ENCODE results near the gene NUDT4.
"Not testable (repeated sequence)": the region's sequence is repeated elsewhere in the genome, so short reads cannot be mapped to it uniquely, and the experiment has no call there.

NUDT4 gene

DNA sequence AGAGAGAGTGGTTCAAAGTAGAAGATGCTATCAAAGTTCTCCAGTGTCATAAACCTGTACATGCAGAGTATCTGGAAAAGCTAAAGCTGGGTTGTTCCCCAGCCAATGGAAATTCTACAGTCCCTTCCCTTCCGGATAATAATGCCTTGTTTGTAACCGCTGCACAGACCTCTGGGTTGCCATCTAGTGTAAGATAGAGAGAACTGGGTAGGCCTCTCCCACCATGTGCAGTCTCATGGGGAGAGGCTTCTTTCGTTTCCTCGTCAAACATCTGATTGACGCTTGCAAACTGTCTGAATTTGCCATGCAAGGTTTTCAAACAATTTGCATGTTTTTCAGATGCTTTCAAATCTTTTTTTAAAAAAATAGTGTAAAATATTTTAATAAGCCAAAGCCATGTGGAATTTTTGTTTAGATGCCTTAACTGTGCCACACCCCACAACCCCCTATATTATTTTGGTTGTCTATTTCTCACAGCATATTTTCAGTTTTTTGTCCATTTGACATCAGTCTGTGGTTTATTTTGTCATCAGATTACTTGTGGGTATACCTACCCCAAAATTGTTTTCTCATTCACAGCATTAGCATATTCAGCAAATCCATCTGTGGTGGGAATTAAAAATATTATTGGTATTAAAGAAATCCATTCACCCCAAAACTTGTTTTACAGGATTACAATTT lies 21.6 kb downstream of the NUDT4 start:
- not testable (repeated sequence) for H3K4me3 ChIP-seq; H3K9me3 ChIP-seq; DNase-seq (ENCODE audit: low spot score in 2 of 2); H3K27me3 ChIP-seq (ENCODE audit: low read depth); H3K4me1 ChIP-seq
- peaks cover 51% of the 10 kb centered on the region for H3K36me3 ChIP-seq (replicated peaks)
- in situ Hi-C loops (cut with MboI; ENCODE audit: low sequenced_read_pairs) = loop anchor here (5.0 to 10.0 kb wide), 2 partner anchors 295 to 412 kb away; no protein-coding TSS in a partner anchor

DNA sequence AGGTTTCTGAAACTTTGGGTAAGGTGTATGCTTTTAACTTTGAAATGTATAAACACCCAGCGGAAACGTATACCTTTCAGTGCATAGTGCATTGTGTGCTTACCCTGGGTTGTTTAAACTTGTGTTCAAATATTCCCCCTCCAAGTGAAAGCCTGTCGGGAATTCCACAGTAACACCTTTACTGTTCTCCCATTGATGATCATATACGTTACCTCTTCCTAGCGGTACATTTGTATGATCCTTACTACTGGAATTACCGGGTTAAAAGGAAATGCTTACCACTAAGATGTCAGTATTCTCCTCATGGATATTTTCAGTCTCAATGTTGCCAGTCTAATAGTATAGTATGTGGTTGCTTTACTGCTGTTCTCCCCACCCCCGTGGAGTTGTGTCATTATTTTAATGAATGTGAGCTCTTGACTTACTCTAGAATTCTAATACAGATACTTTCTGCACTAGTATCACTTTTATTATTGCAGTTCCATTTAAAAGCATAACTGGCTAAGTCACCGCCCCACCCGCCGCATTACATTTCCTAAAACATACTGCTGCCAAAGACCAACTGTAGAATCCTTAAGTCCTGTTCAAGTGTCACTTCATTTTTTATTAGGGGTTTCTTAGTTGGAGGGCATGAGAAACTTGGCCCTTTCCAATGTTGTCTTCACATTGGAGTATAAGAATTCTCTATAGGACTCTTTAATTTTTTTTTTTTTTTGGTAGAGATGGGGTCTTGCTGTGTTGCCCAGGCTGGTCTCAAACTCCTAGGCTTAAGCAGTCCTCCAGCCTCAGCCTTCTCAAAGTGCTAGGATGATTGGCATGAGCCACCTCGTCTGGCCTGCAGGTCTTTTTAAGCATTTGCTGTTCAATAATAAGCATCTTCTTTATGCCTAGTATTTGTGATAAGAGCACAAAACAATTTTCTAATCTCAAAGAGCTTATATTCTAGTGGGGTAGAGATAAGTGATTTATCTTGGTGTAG lies 24.9 kb downstream of the NUDT4 start:
- Histone ChIP-seq H3K4me3 (no peak overlapping the region), H3K4me1 (peaks cover 7% of the 10 kb centered on the region), H3K36me3 (replicated peaks) (peaks cover 30% of the 10 kb centered on the region), H3K27me3 (ENCODE audit: low read depth) (no peaks in the 10 kb centered on the region), H3K9me3 (no peaks in the 10 kb centered on the region)
- in situ Hi-C loops (cut with MboI; ENCODE audit: low sequenced_read_pairs) = loop anchor here (25.0 kb wide), 1 partner anchor 615 kb away; no protein-coding TSS in a partner anchor
- DNase-seq (ENCODE audit: low spot score in 2 of 2) = no peak

DNA sequence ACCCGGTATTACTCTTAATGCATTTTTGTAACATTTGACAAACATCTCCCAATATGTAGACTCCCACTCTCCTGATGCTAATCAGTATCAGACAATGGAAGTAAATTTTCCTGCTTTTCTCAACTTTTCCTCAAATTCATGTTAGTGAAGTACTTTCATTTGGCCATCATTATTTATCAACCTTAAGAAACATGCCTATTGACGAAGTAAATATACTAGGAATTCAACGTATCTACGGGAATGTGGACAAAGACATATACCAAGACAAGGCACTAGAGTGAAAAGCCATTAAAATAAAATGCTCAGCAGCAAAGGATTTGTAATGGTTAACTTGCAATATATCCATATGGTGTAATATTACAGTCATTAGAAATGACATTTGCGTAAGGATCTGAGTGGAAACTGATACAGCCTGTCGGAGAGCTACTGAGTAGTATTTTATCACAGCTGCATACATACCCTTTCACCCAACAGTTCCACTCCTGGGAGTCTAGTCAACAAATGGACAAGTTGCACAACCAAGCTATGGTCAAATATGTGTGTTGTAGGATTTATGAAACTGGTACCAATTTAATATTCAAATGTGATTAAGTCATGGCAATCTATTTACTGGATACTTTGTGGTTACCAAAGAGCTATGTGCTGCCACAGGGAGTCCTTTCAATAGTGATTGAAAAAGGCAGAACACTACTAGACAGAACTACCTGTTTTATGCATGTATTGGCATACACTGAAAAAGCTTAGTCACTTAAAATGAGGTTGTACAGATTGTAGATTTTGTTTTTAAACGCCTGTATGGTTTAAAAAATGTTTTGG lies 26.5 kb downstream of the NUDT4 start:
- in situ Hi-C loops (cut with MboI; ENCODE audit: low sequenced_read_pairs) = loop anchor here (25.0 kb wide), 1 partner anchor 617 kb away; no protein-coding TSS in a partner anchor
- Histone ChIP-seq H3K36me3 (replicated peaks) (peaks cover 29% of the 10 kb centered on the region), H3K4me1 (peaks cover 8% of the 10 kb centered on the region), H3K27me3 (ENCODE audit: low read depth) (no peaks in the 10 kb centered on the region), H3K9me3 (no peaks in the 10 kb centered on the region), H3K4me3 (no peak overlapping the region)
- no peak for DNase-seq (ENCODE audit: low spot score in 2 of 2)

DNA sequence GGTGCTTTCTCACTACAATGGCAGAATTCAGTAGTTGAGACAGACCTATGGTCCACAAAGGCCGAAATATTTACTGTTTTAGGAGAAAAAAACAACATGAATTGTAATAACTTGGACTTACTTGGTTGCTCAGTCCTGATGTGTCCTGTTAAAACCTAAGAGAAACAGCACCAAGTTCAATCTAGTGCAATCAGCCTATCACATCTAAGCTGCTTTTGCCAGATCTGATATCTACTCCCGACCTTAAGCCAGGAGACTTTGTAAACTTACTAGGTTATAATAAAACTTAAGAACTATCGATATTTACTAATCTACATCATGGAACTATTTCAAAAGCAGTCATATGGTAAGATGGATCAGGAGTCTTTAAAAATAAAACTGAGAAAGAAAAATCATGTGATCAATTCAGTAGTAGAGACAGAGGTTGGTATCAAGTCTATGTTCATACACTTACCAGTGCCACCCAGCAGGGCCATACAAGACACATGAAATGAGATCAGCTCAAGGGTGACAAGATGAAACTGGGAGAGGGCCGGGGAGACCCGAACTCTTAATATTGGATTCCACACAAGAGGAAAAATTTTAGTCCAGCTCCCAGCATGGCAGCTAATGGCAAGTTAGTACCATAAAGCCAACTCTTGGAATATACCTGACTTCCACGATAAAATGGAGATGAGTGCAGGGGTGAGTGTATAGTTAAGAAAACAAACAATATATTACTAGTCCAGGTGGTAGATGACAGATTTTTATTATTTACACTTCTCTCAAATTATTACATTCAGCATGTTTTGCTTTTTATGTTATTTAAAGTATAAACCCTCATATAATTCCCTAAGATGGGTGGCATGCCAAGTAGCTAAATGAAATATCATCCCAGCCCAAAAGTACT lies 27.5 kb downstream of the NUDT4 start:
- DNase-seq (ENCODE audit: low spot score in 2 of 2) = no peak
- peaks cover 9% of the 10 kb centered on the region for H3K4me1 ChIP-seq
- no peaks in the 10 kb centered on the region for H3K27me3 ChIP-seq (ENCODE audit: low read depth)
- H3K36me3 ChIP-seq (replicated peaks) = peaks cover 37% of the 10 kb centered on the region
- H3K4me3 ChIP-seq = no peak overlapping the region
- no peaks in the 10 kb centered on the region for H3K9me3 ChIP-seq
- in situ Hi-C loops (cut with MboI; ENCODE audit: low sequenced_read_pairs) = loop anchor here (25.0 kb wide), 1 partner anchor 618 kb away; no protein-coding TSS in a partner anchor

DNA sequence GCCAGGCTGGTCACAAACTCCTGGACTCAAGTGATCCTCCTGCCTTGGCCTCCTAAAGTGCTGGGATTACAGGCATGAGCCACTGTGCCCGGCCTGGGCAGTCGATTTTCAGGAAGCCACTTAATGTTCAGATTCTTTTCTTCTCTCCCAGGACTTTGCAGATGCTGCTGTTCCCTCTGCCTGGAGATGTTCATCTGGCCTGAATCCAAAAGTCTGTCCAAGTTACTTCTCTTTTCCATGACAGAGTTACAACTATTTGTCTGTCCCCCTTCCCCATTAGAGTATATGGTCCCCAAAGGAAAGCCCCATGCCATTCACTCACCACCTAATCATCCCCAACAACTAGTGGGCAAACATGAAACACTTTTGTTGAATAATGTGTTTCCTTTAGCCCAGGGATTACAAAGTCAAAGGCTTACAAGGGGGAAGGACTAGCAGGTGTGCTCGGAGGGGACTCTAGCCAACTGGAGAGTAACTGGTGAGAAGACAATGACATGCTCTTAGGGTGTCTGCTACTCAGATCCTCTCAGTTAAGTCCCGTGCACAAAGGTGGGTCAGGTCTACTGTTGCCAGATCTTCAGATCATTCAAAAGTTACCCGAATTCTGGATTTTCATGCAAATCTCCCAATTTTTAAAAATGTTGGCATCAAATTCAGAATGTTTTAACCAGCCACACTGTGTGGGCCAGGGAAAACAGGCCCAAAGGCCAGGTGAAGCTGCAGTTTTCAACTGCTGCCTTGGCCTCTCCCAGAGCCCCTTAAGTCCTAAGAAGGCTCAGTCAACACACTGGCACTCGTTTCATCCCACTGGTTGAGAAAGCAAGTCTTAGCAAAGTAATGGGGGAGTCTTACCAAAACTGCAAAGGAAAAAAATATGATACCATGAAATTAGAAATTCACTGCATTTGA lies 29.6 kb downstream of the NUDT4 start:
- Histone ChIP-seq H3K27me3 (ENCODE audit: low read depth) (no peaks in the 10 kb centered on the region), H3K4me1 (peaks cover 9% of the 10 kb centered on the region), H3K4me3 (no peak overlapping the region), H3K36me3 (replicated peaks) (peaks cover 45% of the 10 kb centered on the region), H3K9me3 (no peaks in the 10 kb centered on the region)
- in situ Hi-C loops (cut with MboI; ENCODE audit: low sequenced_read_pairs) = loop anchor here (25.0 kb wide), 1 partner anchor 620 kb away; no protein-coding TSS in a partner anchor
- no peak for DNase-seq (ENCODE audit: low spot score in 2 of 2)

DNA sequence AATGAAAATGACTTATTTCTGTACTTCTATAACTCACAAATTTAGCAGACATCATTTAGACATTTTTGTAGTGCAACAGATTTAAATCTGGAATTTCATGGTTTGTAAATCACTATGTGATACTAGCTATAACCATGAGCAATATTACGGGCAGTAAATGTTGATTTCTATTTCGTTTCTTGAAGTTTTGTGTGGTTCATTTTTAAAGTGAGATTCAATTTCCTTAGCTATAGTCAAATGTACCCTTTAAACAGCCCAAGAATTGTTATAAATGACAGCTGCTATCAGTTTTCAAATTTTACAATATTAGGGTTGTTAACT lies 30.2 kb downstream of the NUDT4 start:
- peaks cover 11% of the 10 kb centered on the region for H3K4me1 ChIP-seq
- in situ Hi-C loops (cut with MboI; ENCODE audit: low sequenced_read_pairs) = loop anchor here (25.0 kb wide), 1 partner anchor 621 kb away; no protein-coding TSS in a partner anchor
- no peak for DNase-seq (ENCODE audit: low spot score in 2 of 2)
- no peaks in the 10 kb centered on the region for H3K27me3 ChIP-seq (ENCODE audit: low read depth)
- H3K4me3 ChIP-seq = no peak overlapping the region
- H3K36me3 ChIP-seq (replicated peaks) = peaks cover 43% of the 10 kb centered on the region
- H3K9me3 ChIP-seq = no peaks in the 10 kb centered on the region

DNA sequence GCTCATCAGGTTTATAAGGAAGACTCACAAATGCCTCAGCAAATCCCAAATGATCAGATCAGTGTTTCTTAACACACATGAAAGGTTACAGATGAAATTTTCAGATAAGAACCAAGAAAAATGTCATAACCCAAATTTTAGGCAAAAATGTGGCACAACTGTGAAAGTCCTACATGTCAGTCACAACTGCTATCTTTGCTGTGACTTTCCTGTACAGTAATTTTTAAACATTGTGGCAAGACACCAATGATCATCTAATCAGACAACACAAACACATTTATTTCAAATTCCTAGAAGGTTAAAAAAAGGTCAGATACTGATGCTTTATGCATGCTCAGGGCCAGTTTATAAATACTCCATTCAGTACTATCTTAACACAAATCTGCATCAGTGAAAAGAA lies 31.1 kb downstream of the NUDT4 start:
- in situ Hi-C loops (cut with MboI; ENCODE audit: low sequenced_read_pairs) = loop anchor here (25.0 kb wide), 1 partner anchor 622 kb away; no protein-coding TSS in a partner anchor
- peaks cover 43% of the 10 kb centered on the region for H3K36me3 ChIP-seq (replicated peaks)

DNA sequence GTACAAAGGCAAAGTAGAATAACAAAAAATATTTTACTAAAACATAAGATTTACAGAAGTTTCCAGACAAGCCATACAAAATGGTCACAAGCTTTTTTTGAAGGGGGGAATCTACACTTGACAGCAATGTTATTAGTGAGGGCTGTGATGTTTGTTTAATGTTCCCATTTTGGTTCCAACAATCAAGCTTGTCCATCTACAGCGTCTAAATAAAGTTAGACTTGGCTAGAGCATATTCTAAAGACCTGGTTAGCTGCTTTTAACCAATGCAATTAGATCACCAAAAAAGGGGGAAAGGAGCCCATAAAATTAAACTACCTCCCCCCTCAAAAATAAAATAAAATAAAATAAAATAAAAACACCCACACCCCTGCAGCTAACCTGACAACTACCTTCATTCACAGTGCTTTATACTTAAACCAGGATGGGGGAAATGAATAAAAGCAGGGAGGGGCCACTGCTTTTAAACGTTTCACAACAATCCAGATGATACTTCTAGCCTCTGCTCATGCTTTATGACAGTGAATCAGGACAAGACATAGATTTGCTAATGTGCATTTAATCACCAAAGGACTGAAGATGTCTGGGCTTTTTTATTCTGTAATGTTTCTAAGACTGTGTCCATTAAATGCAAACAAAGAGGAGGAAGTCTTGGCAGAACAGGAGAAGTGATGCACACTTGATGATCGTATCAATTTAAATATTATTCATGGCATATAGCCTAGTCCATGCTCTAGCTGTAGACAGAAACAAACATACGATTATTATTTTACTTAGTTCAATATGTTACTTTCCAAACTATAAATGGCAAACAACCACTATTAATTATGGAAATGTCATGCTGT lies 31.8 kb downstream of the NUDT4 start:
- Histone ChIP-seq H3K4me1 (peaks cover 12% of the 10 kb centered on the region), H3K36me3 (replicated peaks) (peaks cover 43% of the 10 kb centered on the region)
- H3K27me3 ChIP-seq (ENCODE audit: low read depth); H3K4me3 ChIP-seq; DNase-seq (ENCODE audit: low spot score in 2 of 2); H3K9me3 ChIP-seq: not testable (repeated sequence)
- in situ Hi-C loops (cut with MboI; ENCODE audit: low sequenced_read_pairs) = loop anchor here (25.0 kb wide), 1 partner anchor 622 kb away; no protein-coding TSS in a partner anchor

More for the DNA sequence above, 31.1 kb downstream of the NUDT4 start:
- Histone ChIP-seq H3K4me3 (no peak overlapping the region), H3K9me3 (no peaks in the 10 kb centered on the region), H3K27me3 (ENCODE audit: low read depth) (no peaks in the 10 kb centered on the region), H3K4me1 (peaks cover 12% of the 10 kb centered on the region)
- DNase-seq (ENCODE audit: low spot score in 2 of 2) = no peak

DNA sequence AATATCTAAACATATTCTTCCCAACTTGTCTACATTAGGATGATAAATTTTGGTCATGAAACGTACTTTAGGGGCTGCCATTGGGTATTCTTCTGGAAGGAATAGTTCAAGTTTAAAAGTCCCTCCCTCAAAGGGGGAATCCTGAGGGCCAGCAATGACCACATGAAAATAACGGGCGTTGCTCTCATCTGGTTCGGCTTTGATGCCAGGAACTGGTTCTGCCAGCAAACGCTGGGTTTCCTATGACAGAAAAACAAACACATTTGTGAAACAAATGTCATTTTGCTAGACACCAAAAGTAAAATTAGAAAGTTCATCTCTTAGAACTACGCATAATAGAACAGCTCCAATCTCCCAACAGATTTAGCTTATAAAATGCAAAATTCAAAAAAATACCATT lies 33.3 kb downstream of the NUDT4 start:
- DNase-seq (ENCODE audit: low spot score in 2 of 2); H3K9me3 ChIP-seq; H3K4me3 ChIP-seq; H3K27me3 ChIP-seq (ENCODE audit: low read depth): not testable (repeated sequence)
- Histone ChIP-seq H3K36me3 (replicated peaks) (peaks cover 43% of the 10 kb centered on the region), H3K4me1 (peaks cover 20% of the 10 kb centered on the region)
- in situ Hi-C loops (cut with MboI; ENCODE audit: low sequenced_read_pairs) = loop anchor here (25.0 kb wide), 1 partner anchor 624 kb away; no protein-coding TSS in a partner anchor

DNA sequence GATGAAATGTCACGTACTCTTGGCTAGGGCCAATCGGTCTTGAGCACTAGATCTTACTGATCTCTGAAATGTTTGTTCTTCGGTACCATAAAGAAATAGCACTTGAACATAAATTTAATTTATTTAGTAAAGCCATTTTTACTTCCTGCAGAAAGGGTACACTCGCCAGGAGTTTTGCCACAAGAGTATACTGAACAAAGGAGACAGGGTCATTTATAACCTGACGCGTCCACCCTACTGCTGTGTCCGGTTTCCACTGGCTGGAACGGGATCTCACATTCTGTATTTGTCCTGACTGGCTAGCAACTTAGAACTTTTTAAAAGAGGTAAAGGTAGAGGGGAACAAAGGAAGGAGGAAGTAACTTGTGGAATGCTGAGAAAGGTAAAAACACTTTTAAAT lies 34.7 kb downstream of the NUDT4 start:
- H3K9me3 ChIP-seq; H3K27me3 ChIP-seq (ENCODE audit: low read depth); H3K4me3 ChIP-seq; DNase-seq (ENCODE audit: low spot score in 2 of 2): not testable (repeated sequence)
- Histone ChIP-seq H3K36me3 (replicated peaks) (peaks cover 33% of the 10 kb centered on the region), H3K4me1 (peaks cover 14% of the 10 kb centered on the region)
- in situ Hi-C loops (cut with MboI; ENCODE audit: low sequenced_read_pairs) = loop anchor here (25.0 kb wide), 1 partner anchor 625 kb away; no protein-coding TSS in a partner anchor

DNA sequence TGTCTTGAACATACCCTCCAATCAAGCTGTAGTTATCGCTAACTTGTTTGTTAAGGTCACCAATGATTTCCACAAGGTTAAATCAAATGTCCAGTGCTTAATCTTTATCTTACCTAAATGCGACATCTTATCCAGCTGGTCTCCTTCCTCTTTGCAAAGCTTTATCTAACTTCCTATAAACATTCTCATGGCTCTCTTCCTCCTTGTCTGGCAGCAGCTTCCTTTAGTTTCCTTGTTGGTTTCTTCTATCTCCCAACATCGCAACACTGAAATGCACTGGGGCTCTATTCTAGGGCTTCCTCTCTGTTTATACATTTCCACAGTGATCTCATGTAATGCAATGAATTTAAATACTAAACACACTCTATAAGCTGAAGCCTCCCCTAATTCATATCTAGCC lies 35.3 kb downstream of the NUDT4 start:
- Histone ChIP-seq H3K4me3 (no peak overlapping the region), H3K27me3 (ENCODE audit: low read depth) (no peaks in the 10 kb centered on the region), H3K36me3 (replicated peaks) (peaks cover 27% of the 10 kb centered on the region), H3K9me3 (no peaks in the 10 kb centered on the region), H3K4me1 (peaks cover 14% of the 10 kb centered on the region)
- no peak for DNase-seq (ENCODE audit: low spot score in 2 of 2)
- in situ Hi-C loops (cut with MboI; ENCODE audit: low sequenced_read_pairs) = loop anchor here (25.0 kb wide), 1 partner anchor 626 kb away; no protein-coding TSS in a partner anchor

Measured in HAP-1 (cell line).